Gastroesophageal sphincter (tissue), 3 donors: ENCODE measurements around the gene DNAJA3.

Source experiments
- EP300 ChIP-seq: sonication (generic); formaldehyde crosslinking; IDR thresholded peaks from one replicate; pipeline ENCODE4 v1.6.1; 2017; ENCODE audit warnings: antibody characterized with exemption, mild to moderate bottlenecking
- TF ChIP-seq, protein P1 (sequence below), 4 experiments: fragments of 200-600 bp in 2 of 4; fragments of 450-650 bp in 2 of 4; sonication (generic) in 1 of 4; IDR thresholded peaks; one replicate each; pipeline ENCODE4 v1.5.1; 2017 to 2019; ENCODE audit warnings: antibody characterized with exemption in 4 of 4, mild to moderate bottlenecking in 2 of 4, moderate library complexity in 2 of 4

DNA sequence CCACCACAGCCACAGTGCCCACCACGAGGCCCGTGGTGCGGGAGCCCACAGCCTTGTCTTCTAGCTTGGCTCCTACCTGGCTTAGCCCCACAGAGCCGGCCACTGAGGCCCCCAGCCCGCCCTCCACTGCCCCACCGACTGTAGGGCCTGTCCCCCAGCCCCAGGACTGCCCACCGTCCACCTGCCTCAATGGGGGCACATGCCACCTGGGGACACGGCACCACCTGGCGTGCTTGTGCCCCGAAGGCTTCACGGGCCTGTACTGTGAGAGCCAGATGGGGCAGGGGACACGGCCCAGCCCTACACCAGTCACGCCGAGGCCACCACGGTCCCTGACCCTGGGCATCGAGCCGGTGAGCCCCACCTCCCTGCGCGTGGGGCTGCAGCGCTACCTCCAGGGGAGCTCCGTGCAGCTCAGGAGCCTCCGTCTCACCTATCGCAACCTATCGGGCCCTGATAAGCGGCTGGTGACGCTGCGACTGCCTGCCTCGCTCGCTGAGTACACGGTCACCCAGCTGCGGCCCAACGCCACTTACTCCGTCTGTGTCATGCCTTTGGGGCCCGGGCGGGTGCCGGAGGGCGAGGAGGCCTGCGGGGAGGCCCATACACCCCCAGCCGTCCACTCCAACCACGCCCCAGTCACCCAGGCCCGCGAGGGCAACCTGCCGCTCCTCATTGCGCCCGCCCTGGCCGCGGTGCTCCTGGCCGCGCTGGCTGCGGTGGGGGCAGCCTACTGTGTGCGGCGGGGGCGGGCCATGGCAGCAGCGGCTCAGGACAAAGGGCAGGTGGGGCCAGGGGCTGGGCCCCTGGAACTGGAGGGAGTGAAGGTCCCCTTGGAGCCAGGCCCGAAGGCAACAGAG lies 43.5 kb upstream of the DNAJA3 start:
- TF ChIP-seq, protein P1, sequence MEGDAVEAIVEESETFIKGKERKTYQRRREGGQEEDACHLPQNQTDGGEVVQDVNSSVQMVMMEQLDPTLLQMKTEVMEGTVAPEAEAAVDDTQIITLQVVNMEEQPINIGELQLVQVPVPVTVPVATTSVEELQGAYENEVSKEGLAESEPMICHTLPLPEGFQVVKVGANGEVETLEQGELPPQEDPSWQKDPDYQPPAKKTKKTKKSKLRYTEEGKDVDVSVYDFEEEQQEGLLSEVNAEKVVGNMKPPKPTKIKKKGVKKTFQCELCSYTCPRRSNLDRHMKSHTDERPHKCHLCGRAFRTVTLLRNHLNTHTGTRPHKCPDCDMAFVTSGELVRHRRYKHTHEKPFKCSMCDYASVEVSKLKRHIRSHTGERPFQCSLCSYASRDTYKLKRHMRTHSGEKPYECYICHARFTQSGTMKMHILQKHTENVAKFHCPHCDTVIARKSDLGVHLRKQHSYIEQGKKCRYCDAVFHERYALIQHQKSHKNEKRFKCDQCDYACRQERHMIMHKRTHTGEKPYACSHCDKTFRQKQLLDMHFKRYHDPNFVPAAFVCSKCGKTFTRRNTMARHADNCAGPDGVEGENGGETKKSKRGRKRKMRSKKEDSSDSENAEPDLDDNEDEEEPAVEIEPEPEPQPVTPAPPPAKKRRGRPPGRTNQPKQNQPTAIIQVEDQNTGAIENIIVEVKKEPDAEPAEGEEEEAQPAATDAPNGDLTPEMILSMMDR (IDR thresholded peaks at IDR 0.05), result no peak
- TF ChIP-seq EP300, result no peak
